ENCODE data around the gene ANKLE2. TPM values are rescaled to one million over a fixed set of nuclear protein-coding genes. Genes with fewer than 3 reads are reported as not detected.
"Not testable (repeated sequence)": the region's sequence is repeated elsewhere in the genome, so short reads cannot be mapped to it uniquely, and the experiment has no call there.

Gene ANKLE2
- polyA plus RNA-seq, 1 donor from 2014 or later: 72.3 TPM

DNA sequence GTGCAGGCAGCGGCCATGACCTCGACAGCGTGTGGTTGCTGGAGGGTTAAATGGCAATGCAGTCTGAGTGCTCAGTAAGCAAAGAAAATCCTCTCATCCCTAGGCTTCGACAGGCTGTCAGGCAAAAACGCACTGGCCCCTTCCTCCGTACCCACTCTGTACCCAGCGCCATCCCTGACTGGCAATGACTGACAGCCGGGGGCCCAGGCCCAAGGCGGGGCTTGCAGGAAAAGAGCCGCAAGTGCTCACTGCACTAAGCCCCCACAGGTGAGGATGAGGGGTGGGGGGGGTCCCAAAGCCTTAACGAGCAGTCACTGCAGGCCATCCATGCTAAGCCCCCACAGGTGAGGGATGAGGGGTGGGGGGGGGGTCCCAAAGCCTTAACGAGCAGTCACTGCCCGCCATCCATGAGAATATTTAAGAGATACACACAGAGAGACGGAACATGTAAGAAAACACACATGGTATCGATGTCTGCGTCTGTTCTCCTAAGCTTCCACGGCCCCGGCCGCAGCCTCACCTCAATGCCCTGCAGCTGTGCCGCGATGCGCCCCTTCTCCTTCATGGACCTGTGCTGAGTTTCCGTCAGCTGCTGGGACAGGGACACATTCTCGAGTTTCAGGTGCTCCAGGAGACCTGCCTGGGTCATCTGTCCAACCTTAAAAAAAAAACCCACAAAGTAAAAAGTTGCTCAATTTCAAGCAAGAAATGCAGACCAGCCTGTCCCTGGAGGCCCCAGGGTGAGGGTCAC, 36.4 kb upstream of the ANKLE2 start:
- H3K4me2 ChIP-seq (ENCODE audit: low read length): no peak overlapping the region
- H3K27me3 ChIP-seq (ENCODE audit: insufficient read depth, low read depth, low read length): no peaks in the 10 kb centered on the region
- no peak overlapping the region for H3K9ac ChIP-seq (ENCODE audit: low read length)
- no peaks in the 10 kb centered on the region for H4K20me1 ChIP-seq (ENCODE audit: insufficient read depth)
- no peaks in the 10 kb centered on the region for H3K36me3 ChIP-seq (ENCODE audit: insufficient read depth, low read length)
- H3K79me2 ChIP-seq (replicated peaks; ENCODE audit: insufficient read depth, low read length): no peaks in the 10 kb centered on the region
- H3K9me2 ChIP-seq (ENCODE audit: insufficient read depth, low read length): no peaks in the 10 kb centered on the region
- TF ChIP-seq SMC3 (conservative IDR thresholded peaks at IDR 0.05; ENCODE audit: poor library complexity) (no peak), MXI1 (conservative IDR thresholded peaks at IDR 0.05; ENCODE audit: poor library complexity, severe bottlenecking) (no peak), POLR2AphosphoS5 (IDR thresholded peaks at IDR 0.05) (no peak), EP300 (conservative IDR thresholded peaks at IDR 0.05; ENCODE audit: poor library complexity, severe bottlenecking) (no peak), RAD21 (conservative IDR thresholded peaks at IDR 0.05) (no peak), TAF1 (IDR thresholded peaks at IDR 0.05; ENCODE audit: low read depth) (no peak)
- TF ChIP-seq, protein P1, sequence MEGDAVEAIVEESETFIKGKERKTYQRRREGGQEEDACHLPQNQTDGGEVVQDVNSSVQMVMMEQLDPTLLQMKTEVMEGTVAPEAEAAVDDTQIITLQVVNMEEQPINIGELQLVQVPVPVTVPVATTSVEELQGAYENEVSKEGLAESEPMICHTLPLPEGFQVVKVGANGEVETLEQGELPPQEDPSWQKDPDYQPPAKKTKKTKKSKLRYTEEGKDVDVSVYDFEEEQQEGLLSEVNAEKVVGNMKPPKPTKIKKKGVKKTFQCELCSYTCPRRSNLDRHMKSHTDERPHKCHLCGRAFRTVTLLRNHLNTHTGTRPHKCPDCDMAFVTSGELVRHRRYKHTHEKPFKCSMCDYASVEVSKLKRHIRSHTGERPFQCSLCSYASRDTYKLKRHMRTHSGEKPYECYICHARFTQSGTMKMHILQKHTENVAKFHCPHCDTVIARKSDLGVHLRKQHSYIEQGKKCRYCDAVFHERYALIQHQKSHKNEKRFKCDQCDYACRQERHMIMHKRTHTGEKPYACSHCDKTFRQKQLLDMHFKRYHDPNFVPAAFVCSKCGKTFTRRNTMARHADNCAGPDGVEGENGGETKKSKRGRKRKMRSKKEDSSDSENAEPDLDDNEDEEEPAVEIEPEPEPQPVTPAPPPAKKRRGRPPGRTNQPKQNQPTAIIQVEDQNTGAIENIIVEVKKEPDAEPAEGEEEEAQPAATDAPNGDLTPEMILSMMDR (IDR thresholded peaks at IDR 0.05; ENCODE audit: poor library complexity, severe bottlenecking): no peak
- TF ChIP-seq, protein P2, sequence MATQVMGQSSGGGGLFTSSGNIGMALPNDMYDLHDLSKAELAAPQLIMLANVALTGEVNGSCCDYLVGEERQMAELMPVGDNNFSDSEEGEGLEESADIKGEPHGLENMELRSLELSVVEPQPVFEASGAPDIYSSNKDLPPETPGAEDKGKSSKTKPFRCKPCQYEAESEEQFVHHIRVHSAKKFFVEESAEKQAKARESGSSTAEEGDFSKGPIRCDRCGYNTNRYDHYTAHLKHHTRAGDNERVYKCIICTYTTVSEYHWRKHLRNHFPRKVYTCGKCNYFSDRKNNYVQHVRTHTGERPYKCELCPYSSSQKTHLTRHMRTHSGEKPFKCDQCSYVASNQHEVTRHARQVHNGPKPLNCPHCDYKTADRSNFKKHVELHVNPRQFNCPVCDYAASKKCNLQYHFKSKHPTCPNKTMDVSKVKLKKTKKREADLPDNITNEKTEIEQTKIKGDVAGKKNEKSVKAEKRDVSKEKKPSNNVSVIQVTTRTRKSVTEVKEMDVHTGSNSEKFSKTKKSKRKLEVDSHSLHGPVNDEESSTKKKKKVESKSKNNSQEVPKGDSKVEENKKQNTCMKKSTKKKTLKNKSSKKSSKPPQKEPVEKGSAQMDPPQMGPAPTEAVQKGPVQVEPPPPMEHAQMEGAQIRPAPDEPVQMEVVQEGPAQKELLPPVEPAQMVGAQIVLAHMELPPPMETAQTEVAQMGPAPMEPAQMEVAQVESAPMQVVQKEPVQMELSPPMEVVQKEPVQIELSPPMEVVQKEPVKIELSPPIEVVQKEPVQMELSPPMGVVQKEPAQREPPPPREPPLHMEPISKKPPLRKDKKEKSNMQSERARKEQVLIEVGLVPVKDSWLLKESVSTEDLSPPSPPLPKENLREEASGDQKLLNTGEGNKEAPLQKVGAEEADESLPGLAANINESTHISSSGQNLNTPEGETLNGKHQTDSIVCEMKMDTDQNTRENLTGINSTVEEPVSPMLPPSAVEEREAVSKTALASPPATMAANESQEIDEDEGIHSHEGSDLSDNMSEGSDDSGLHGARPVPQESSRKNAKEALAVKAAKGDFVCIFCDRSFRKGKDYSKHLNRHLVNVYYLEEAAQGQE (IDR thresholded peaks at IDR 0.05; ENCODE audit: borderline replicate concordance): no peak
- H2AFZ ChIP-seq (ENCODE audit: low read depth, low read length): no peak overlapping the region
- H3K4me3 ChIP-seq (ENCODE audit: low read length): no peak overlapping the region
- H3F3A ChIP-seq (ENCODE audit: insufficient read depth, low read length, poor library complexity, severe bottlenecking): no peaks in the 10 kb centered on the region
- no peak overlapping the region for H3K27ac ChIP-seq (ENCODE audit: low read length)
- H3K9me3 ChIP-seq (ENCODE audit: low read length): no peaks in the 10 kb centered on the region

- no peaks in the 10 kb centered on the region for H3K36me3 ChIP-seq (ENCODE audit: insufficient read depth, low read length)
- no peaks in the 10 kb centered on the region for H4K20me1 ChIP-seq (ENCODE audit: insufficient read depth)
Measured at GRCh38 chr12:132795847-132796246, 34.2 kb upstream of the ANKLE2 start.

DNA sequence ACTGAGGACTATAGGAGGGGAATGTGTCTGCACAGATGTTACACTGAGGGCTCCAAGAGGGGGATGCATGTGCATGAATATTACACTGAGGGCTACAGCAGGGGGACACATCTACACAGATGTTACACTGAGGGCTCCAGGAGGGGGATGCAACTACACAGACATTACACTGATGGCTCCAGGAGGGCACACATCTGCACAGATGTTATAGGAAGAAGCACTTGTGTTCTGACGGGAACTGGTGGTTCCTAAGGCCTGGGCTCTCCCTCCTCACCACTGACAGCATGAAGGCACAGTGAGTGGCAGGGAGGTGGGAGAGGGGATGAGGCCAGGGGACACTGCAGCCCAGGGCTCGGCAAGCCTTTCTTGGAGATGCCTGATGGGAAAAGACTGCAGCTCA, 30.3 kb upstream of the ANKLE2 start:
- H3F3A ChIP-seq (ENCODE audit: insufficient read depth, low read length, poor library complexity, severe bottlenecking); H3K27me3 ChIP-seq (ENCODE audit: insufficient read depth, low read depth, low read length); H3K79me2 ChIP-seq (replicated peaks; ENCODE audit: insufficient read depth, low read length); H2AFZ ChIP-seq (ENCODE audit: low read depth, low read length); H3K9ac ChIP-seq (ENCODE audit: low read length); H3K4me2 ChIP-seq (ENCODE audit: low read length); H3K9me3 ChIP-seq (ENCODE audit: low read length); H3K36me3 ChIP-seq (ENCODE audit: insufficient read depth, low read length); H3K27ac ChIP-seq (ENCODE audit: low read length); H4K20me1 ChIP-seq (ENCODE audit: insufficient read depth); H3K9me2 ChIP-seq (ENCODE audit: insufficient read depth, low read length); H3K4me3 ChIP-seq (ENCODE audit: low read length): not testable (repeated sequence)

More at GRCh38 chr12:132795847-132796246, 34.2 kb upstream of the ANKLE2 start:
- Histone ChIP-seq H3K27ac (ENCODE audit: low read length) (no peak overlapping the region), H3K4me2 (ENCODE audit: low read length) (no peak overlapping the region), H3K27me3 (ENCODE audit: insufficient read depth, low read depth, low read length) (no peaks in the 10 kb centered on the region), H2AFZ (ENCODE audit: low read depth, low read length) (no peak overlapping the region), H3K9ac (ENCODE audit: low read length) (no peak overlapping the region), H3K4me3 (ENCODE audit: low read length) (no peak overlapping the region), H3K9me3 (ENCODE audit: low read length) (no peaks in the 10 kb centered on the region), H3K9me2 (ENCODE audit: insufficient read depth, low read length) (no peaks in the 10 kb centered on the region), H3K79me2 (replicated peaks; ENCODE audit: insufficient read depth, low read length) (no peaks in the 10 kb centered on the region), H3F3A (ENCODE audit: insufficient read depth, low read length, poor library complexity, severe bottlenecking) (no peaks in the 10 kb centered on the region)
- TF ChIP-seq, protein P2 (IDR thresholded peaks at IDR 0.05; ENCODE audit: borderline replicate concordance): no peak
- no peak for TF ChIP-seq EZH2 (IDR thresholded peaks at IDR 0.05; ENCODE audit: borderline replicate concordance, insufficient read depth, low read length, poor library complexity, severe bottlenecking)
- no peak for TF ChIP-seq SMC3 (conservative IDR thresholded peaks at IDR 0.05; ENCODE audit: poor library complexity)

Measured in neural cell (in vitro differentiated cells).